ENCODE results near the gene RFXANK. TPM values are rescaled to one million over a fixed set of nuclear protein-coding genes. Genes with fewer than 3 reads are reported as not detected.

RFXANK gene
- total and polyA plus RNA-seq, 2 experiments from 2014 or later = 44.7 to 88.3 TPM

- Histone ChIP-seq H3K27ac (no peak overlapping the region), H3K4me3 (no peak overlapping the region), H3K9me3 (ENCODE audit: low read depth) (no peaks in the 10 kb centered on the region), H2AFZ (no peak overlapping the region), H3K36me3 (replicated peaks; ENCODE audit: insufficient read depth, low read depth) (no peaks in the 10 kb centered on the region), H3K27me3 (no peaks in the 10 kb centered on the region), H3K79me2 (no peaks in the 10 kb centered on the region), H3K4me2 (no peak overlapping the region), H3K9me2 (replicated peaks; ENCODE audit: insufficient read depth) (no peaks in the 10 kb centered on the region), H3K4me1 (ENCODE audit: insufficient read depth) (peaks cover 4% of the 10 kb centered on the region), H4K20me1 (ENCODE audit: insufficient read depth, poor library complexity, severe bottlenecking) (no peaks in the 10 kb centered on the region)
- DNase-seq (ENCODE audit: low spot score) = no peak
- WGBS (ENCODE audit: low lambda C conversion rate, missing lambda C conversion rate) = 80% methylated on average over 8 of the region's 8 CpGs
- no peak for TF ChIP-seq CTCF (IDR thresholded peaks at IDR 0.05; ENCODE audit: poor library complexity)
Observed at GRCh38 chr19:19176950-19177349, 15.1 kb upstream of the RFXANK start.

- Histone ChIP-seq H3K4me3 (no peak overlapping the region), H3K4me2 (no peak overlapping the region), H3K9me2 (replicated peaks; ENCODE audit: insufficient read depth) (no peaks in the 10 kb centered on the region), H3K36me3 (replicated peaks; ENCODE audit: insufficient read depth, low read depth) (no peaks in the 10 kb centered on the region), H3K27me3 (no peaks in the 10 kb centered on the region), H3K4me1 (ENCODE audit: insufficient read depth) (no peaks in the 10 kb centered on the region), H2AFZ (no peak overlapping the region), H3K9me3 (ENCODE audit: low read depth) (no peaks in the 10 kb centered on the region), H4K20me1 (ENCODE audit: insufficient read depth, poor library complexity, severe bottlenecking) (no peaks in the 10 kb centered on the region), H3K79me2 (no peaks in the 10 kb centered on the region), H3K27ac (no peak overlapping the region)
- TF ChIP-seq EZH2 (IDR thresholded peaks at IDR 0.05; ENCODE audit: borderline replicate concordance) = no peak
- TF ChIP-seq EZH2phosphoT487 (IDR thresholded peaks at IDR 0.05; ENCODE audit: low read depth, severe bottlenecking, unreplicated experiment) = no peak
- TF ChIP-seq CTCF (IDR thresholded peaks at IDR 0.05; ENCODE audit: poor library complexity) = no peak
- 89% methylated on average over 17 of the region's 17 CpGs for WGBS (ENCODE audit: low lambda C conversion rate, missing lambda C conversion rate)
- no peak for DNase-seq (ENCODE audit: low spot score)
Observed at GRCh38 chr19:19179548-19180441, 12.3 kb upstream of the RFXANK start.

- 95% methylated on average over 9 of the region's 9 CpGs for WGBS (ENCODE audit: low lambda C conversion rate, missing lambda C conversion rate)
- H3K36me3 ChIP-seq (replicated peaks; ENCODE audit: insufficient read depth, low read depth) = no peaks in the 10 kb centered on the region
- no peak overlapping the region for H2AFZ ChIP-seq
- no peak overlapping the region for H3K4me2 ChIP-seq
- no peaks in the 10 kb centered on the region for H3K9me2 ChIP-seq (replicated peaks; ENCODE audit: insufficient read depth)
- no peaks in the 10 kb centered on the region for H3K79me2 ChIP-seq
- no peaks in the 10 kb centered on the region for H3K4me1 ChIP-seq (ENCODE audit: insufficient read depth)
- TF ChIP-seq CTCF (IDR thresholded peaks at IDR 0.05; ENCODE audit: poor library complexity) (no peak), EZH2phosphoT487 (IDR thresholded peaks at IDR 0.05; ENCODE audit: low read depth, severe bottlenecking, unreplicated experiment) (no peak), EZH2 (IDR thresholded peaks at IDR 0.05; ENCODE audit: borderline replicate concordance) (no peak)
- H3K27me3 ChIP-seq = no peaks in the 10 kb centered on the region
- H3K9me3 ChIP-seq (ENCODE audit: low read depth) = no peaks in the 10 kb centered on the region
- no peak for DNase-seq (ENCODE audit: low spot score)
- no peak overlapping the region for H3K27ac ChIP-seq
- no peaks in the 10 kb centered on the region for H4K20me1 ChIP-seq (ENCODE audit: insufficient read depth, poor library complexity, severe bottlenecking)
- no peak overlapping the region for H3K4me3 ChIP-seq
Observed at GRCh38 chr19:19181488-19181998, 10.5 kb upstream of the RFXANK start.
